ENCODE data around the gene ATPAF2. TPM values are rescaled to one million over a fixed set of nuclear protein-coding genes. Genes with fewer than 3 reads are reported as not detected.

Gene ATPAF2
- total and polyA plus RNA-seq, 7 donors: 16.5 to 39.7 (median 26.7) TPM

- TF ChIP-seq, protein P1, sequence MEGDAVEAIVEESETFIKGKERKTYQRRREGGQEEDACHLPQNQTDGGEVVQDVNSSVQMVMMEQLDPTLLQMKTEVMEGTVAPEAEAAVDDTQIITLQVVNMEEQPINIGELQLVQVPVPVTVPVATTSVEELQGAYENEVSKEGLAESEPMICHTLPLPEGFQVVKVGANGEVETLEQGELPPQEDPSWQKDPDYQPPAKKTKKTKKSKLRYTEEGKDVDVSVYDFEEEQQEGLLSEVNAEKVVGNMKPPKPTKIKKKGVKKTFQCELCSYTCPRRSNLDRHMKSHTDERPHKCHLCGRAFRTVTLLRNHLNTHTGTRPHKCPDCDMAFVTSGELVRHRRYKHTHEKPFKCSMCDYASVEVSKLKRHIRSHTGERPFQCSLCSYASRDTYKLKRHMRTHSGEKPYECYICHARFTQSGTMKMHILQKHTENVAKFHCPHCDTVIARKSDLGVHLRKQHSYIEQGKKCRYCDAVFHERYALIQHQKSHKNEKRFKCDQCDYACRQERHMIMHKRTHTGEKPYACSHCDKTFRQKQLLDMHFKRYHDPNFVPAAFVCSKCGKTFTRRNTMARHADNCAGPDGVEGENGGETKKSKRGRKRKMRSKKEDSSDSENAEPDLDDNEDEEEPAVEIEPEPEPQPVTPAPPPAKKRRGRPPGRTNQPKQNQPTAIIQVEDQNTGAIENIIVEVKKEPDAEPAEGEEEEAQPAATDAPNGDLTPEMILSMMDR (IDR thresholded peaks at IDR 0.05): no peak
- Histone ChIP-seq H3K36me3 (ENCODE audit: insufficient read depth in 1 of 2, low read depth in 1 of 2) (no peaks in the 10 kb centered on the region), H3K4me1 (peaks cover 2% of the 10 kb centered on the region), H3K27me3 (ENCODE audit: insufficient read depth in 3 of 3, low read length in 2 of 3) (no peaks in the 10 kb centered on the region), H3K9me3 (no peaks in the 10 kb centered on the region), H3K27ac (no peak overlapping the region), H3K4me3 (no peak overlapping the region)
- DNase-seq: no peak
- 76 to 92% (median 91%) methylated on average over 2 of the region's 2 CpGs for WGBS, 3 donors
- intact Hi-C loops (cut with DNase I): loop anchor here in 1 of 2 donors (5.0 kb wide), 1 partner anchor 47 kb away; no protein-coding TSS in a partner anchor
- ATAC-seq: no peak
These were observed 53.8 kb downstream of the ATPAF2 start for GRCh38 chr17:17985153-17985552.

GRCh38 chr17:17983776-17984175, 55.2 kb downstream of the ATPAF2 start:
- TF ChIP-seq, protein P1 (IDR thresholded peaks at IDR 0.05): no peak
- H3K36me3 ChIP-seq (ENCODE audit: insufficient read depth in 1 of 2, low read depth in 1 of 2): no peaks in the 10 kb centered on the region
- intact Hi-C loops (cut with DNase I): no loop called here

GRCh38 chr17:17983376-17983775, 55.6 kb downstream of the ATPAF2 start:
- TF ChIP-seq, protein P1 (IDR thresholded peaks at IDR 0.05): no peak
- Histone ChIP-seq H3K4me1 (no peaks in the 10 kb centered on the region), H3K36me3 (ENCODE audit: insufficient read depth in 1 of 2, low read depth in 1 of 2) (no peaks in the 10 kb centered on the region), H3K9me3 (no peaks in the 10 kb centered on the region), H3K27me3 (ENCODE audit: insufficient read depth in 3 of 3, low read length in 2 of 3) (no peaks in the 10 kb centered on the region), H3K4me3 (no peak overlapping the region), H3K27ac (no peak overlapping the region)
- intact Hi-C loops (cut with DNase I): no loop called here
- ATAC-seq: peak in 2 of 4 donors; percentile 36 to 63
- WGBS, 3 donors: 58 to 82% (median 74%) methylated on average over 6 of the region's 6 CpGs
- no peak for DNase-seq

More at GRCh38 chr17:17983776-17984175, 55.2 kb downstream of the ATPAF2 start:
- H3K9me3 ChIP-seq: no peaks in the 10 kb centered on the region
- no peak for DNase-seq
- H3K27me3 ChIP-seq (ENCODE audit: insufficient read depth in 3 of 3, low read length in 2 of 3): no peaks in the 10 kb centered on the region
- ATAC-seq: no peak
- 88 to 92% (median 88%) methylated on average over 6 of the region's 6 CpGs for WGBS, 3 donors
- H3K4me1 ChIP-seq: no peaks in the 10 kb centered on the region
- no peak overlapping the region for H3K4me3 ChIP-seq
- H3K27ac ChIP-seq: no peak overlapping the region

GRCh38 chr17:17982801-17983200, 56.2 kb downstream of the ATPAF2 start:
- Histone ChIP-seq H3K9me3 (no peaks in the 10 kb centered on the region), H3K27ac (no peak overlapping the region), H3K36me3 (ENCODE audit: insufficient read depth in 1 of 2, low read depth in 1 of 2) (no peaks in the 10 kb centered on the region), H3K4me3 (no peak overlapping the region), H3K4me1 (no peaks in the 10 kb centered on the region), H3K27me3 (ENCODE audit: insufficient read depth in 3 of 3, low read length in 2 of 3) (no peaks in the 10 kb centered on the region)
- WGBS, 3 donors: 94 to 95% (median 94%) methylated on average over 9 of the region's 9 CpGs
- no peak for ATAC-seq
- intact Hi-C loops (cut with DNase I): no loop called here
- DNase-seq: no peak
- TF ChIP-seq, protein P1 (IDR thresholded peaks at IDR 0.05): no peak

DNA sequence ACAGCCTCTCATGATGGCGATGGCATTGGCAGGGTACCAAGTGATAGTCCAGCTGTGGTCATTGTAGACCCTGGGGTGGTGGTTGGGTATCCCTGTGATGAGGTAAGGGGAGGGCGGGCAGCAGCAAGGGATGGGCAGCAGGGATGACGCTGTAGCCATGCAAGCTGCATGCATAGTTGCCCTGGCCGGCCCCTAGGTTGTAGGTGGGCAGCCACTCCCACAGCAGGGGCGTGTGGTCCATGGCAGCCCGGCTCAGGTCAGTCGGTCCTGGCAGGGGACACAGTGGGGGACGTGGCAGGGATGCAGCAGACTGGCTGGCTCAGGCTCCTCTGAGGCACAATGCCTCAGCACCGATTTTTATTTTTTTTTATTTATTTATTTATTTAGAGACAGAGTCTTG, 57.6 kb downstream of the ATPAF2 start:
- no peaks in the 10 kb centered on the region for H3K36me3 ChIP-seq (ENCODE audit: insufficient read depth in 1 of 2, low read depth in 1 of 2)
- ATAC-seq (no peak), DNase-seq (no peak)
- intact Hi-C loops (cut with DNase I): no loop called here
- H3K27ac ChIP-seq: no peak overlapping the region
- WGBS, 3 donors: 85 to 86% (median 85%) methylated on average over 9 of the region's 9 CpGs
- H3K4me3 ChIP-seq: no peak overlapping the region
- no peaks in the 10 kb centered on the region for H3K27me3 ChIP-seq (ENCODE audit: insufficient read depth in 3 of 3, low read length in 2 of 3)
- H3K9me3 ChIP-seq: no peaks in the 10 kb centered on the region
- H3K4me1 ChIP-seq: no peaks in the 10 kb centered on the region
- TF ChIP-seq, protein P1 (IDR thresholded peaks at IDR 0.05): no peak

Measured in psoas muscle (tissue), 8 donors.